Activated naive CD8-positive, alpha-beta T cell treated with anti-CD3 and anti-CD28 coated beads, Interleukin-2, amount 10 ng/mL, durations not matched to agents 7 days and 5 days (primary cell): ENCODE data around the gene RPS8. TPM values are rescaled to one million over a fixed set of nuclear protein-coding genes. Genes with fewer than 3 reads are reported as not detected.
"Not testable (repeated sequence)": the region's sequence is repeated elsewhere in the genome, so short reads cannot be mapped to it uniquely, and the experiment has no call there.

Source experiments
- ATAC-seq: fragments of 150-1000 bp; cut with Tn5 transposase; one replicate; pipeline ENCODE4 v1.10.0; 2021; ENCODE audit warnings: low read depth, moderate library complexity
- POLR2A ChIA-PET: fragments of 350-600 bp; sonication (Branson Sonifier 250); formaldehyde crosslinking; loops from one replicate; lab custom pipeline; 2021; ENCODE audit warnings: antibody characterized with exemption; lab: Charles Lee
- DNase-seq: peaks from one replicate; pipeline ENCODE4 v3.0.0; 2021
- H3K27ac Mint-ChIP-seq: one replicate; pipeline ENCODE4 v1.8.0; 2022; ENCODE audit warnings: mild to moderate bottlenecking, mixed read lengths
- H3K27me3 Mint-ChIP-seq: one replicate; pipeline ENCODE4 v1.8.0; 2022; ENCODE audit warnings: mild to moderate bottlenecking, moderate library complexity, mixed read lengths
- H3K36me3 Mint-ChIP-seq: one replicate; pipeline ENCODE4 v1.8.0; 2021; ENCODE audit warnings: mild to moderate bottlenecking, mixed read lengths
- H3K4me1 Mint-ChIP-seq: one replicate; pipeline ENCODE4 v1.8.0; 2021; ENCODE audit warnings: mixed read lengths
- H3K4me3 Mint-ChIP-seq: one replicate; pipeline ENCODE4 v1.8.0; 2022; ENCODE audit warnings: mild to moderate bottlenecking, moderate library complexity, mixed read lengths
- H3K9me3 Mint-ChIP-seq: one replicate; pipeline ENCODE4 v1.8.0; 2021; ENCODE audit warnings: mixed read lengths
- total RNA-seq, 2 experiments: library from RNA; stranded (reverse); gene quantifications; one replicate each; pipeline ENCODE4 v1.2.3, GENCODE V29; 2021

Gene RPS8
- total RNA-seq, 2 experiments from 2014 or later = 1,522 to 1,548 TPM

GRCh38 chr1:44759077-44759476 lies 16.3 kb upstream of the RPS8 start:
- Mint-ChIP-seq H3K27ac (no peak overlapping the region), H3K9me3 (no peaks in the 10 kb centered on the region), H3K4me3 (no peak overlapping the region), H3K4me1 (peaks cover 10% of the 10 kb centered on the region), H3K27me3 (no peaks in the 10 kb centered on the region), H3K36me3 (peaks cover 59% of the 10 kb centered on the region)
- DNase-seq (no peak), ATAC-seq (no peak)
- POLR2A ChIA-PET = interaction anchor here (1.0 to 4.2 kb wide), 5 partner anchors 8 to 37 kb away, joined by 3 to 22 read pairs (median 6); partner anchors contain the start of genes RNU5D-1 and RPS8

GRCh38 chr1:44760876-44761275 lies 14.5 kb upstream of the RPS8 start:
- POLR2A ChIA-PET = interaction anchor here (1.6 to 4.2 kb wide), 4 partner anchors 12 to 39 kb away, joined by 6 to 22 read pairs (median 8); partner anchors contain the start of genes RNU5D-1 and RPS8
- Mint-ChIP-seq H3K36me3 (peaks cover 53% of the 10 kb centered on the region), H3K27ac (no peak overlapping the region), H3K9me3 (no peaks in the 10 kb centered on the region), H3K4me3 (no peak overlapping the region), H3K27me3 (no peaks in the 10 kb centered on the region), H3K4me1 (peaks cover 8% of the 10 kb centered on the region)
- ATAC-seq = no peak
- DNase-seq = no peak

GRCh38 chr1:44766421-44766820 lies 8.9 kb upstream of the RPS8 start:
- not testable (repeated sequence) for H3K27ac Mint-ChIP-seq, ATAC-seq

GRCh38 chr1:44775930-44776729 lies 790 bp downstream of the RPS8 start:
- Mint-ChIP-seq H3K4me1 (peaks cover 24% of the 10 kb centered on the region), H3K4me3 (peak overlapping the region; percentile 91), H3K27ac (peak overlapping the region; percentile 90), H3K9me3 (no peaks in the 10 kb centered on the region), H3K36me3 (peaks cover 38% of the 10 kb centered on the region), H3K27me3 (no peaks in the 10 kb centered on the region)
- DNase-seq (no peak), ATAC-seq (peak; percentile 26)
- POLR2A ChIA-PET = interaction anchor here (0.8 to 4.9 kb wide), 26 partner anchors 10 to 910 kb away, joined by 3 to 65 read pairs (median 14); partner anchors contain the start of genes ARMH1, BEST4, BTBD19 and DYNLT4

More at GRCh38 chr1:44766421-44766820, 8.9 kb upstream of the RPS8 start:
- not testable (repeated sequence) for H3K4me3 Mint-ChIP-seq, H3K9me3 Mint-ChIP-seq, H3K4me1 Mint-ChIP-seq, DNase-seq, H3K27me3 Mint-ChIP-seq
- peaks cover 38% of the 10 kb centered on the region for H3K36me3 Mint-ChIP-seq
- POLR2A ChIA-PET = interaction anchor here (0.5 to 2.5 kb wide), 9 partner anchors 8 to 574 kb away, joined by 3 to 21 read pairs (median 3); partner anchors contain the start of genes MUTYH, RPS8 and TOE1

DNA sequence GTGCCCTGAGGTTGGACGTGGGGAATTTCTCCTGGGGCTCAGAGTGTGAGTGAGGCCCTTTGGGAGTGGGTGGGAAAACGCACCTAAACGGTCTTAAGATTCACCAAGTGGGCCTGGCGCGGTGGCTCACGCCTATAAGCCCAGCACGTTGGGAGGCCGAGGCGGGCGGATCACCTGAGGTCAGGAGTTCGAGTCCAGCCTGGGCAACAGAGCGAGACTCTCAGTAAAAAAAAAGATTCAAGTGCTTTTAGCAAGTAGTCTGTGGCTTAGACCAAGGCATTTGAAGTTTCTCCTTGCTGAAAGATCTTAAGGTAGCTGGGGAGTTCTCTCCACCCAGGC lies 1.4 kb downstream of the RPS8 start:
- Mint-ChIP-seq H3K4me3 (peak overlapping the region; percentile 91), H3K36me3 (peaks cover 40% of the 10 kb centered on the region), H3K9me3 (no peaks in the 10 kb centered on the region), H3K4me1 (peaks cover 24% of the 10 kb centered on the region), H3K27ac (peak overlapping the region; percentile 90), H3K27me3 (no peaks in the 10 kb centered on the region)
- no peak for DNase-seq
- ATAC-seq = no peak
- POLR2A ChIA-PET = interaction anchor here (0.8 to 4.9 kb wide), 20 partner anchors 9 to 910 kb away, joined by 3 to 65 read pairs (median 17); partner anchors contain the start of genes BEST4, BTBD19, DYNLT4 and GPBP1L1

GRCh38 chr1:44777547-44777946 lies 2.2 kb downstream of the RPS8 start:
- POLR2A ChIA-PET = interaction anchor here (1.0 to 4.9 kb wide), 8 partner anchors 8 to 234 kb away, joined by 3 to 64 read pairs (median 14); partner anchors contain the start of genes BEST4, HECTD3, RNU5D-1 and UROD
- Mint-ChIP-seq H3K4me1 (peaks cover 24% of the 10 kb centered on the region), H3K36me3 (peaks cover 41% of the 10 kb centered on the region), H3K27ac (peak overlapping the region; percentile 77), H3K4me3 (peak overlapping the region; percentile 91), H3K27me3 (no peaks in the 10 kb centered on the region), H3K9me3 (no peaks in the 10 kb centered on the region)
- DNase-seq (no peak), ATAC-seq (no peak)

GRCh38 chr1:44777969-44778635 lies 2.8 kb downstream of the RPS8 start:
- Mint-ChIP-seq H3K4me1 (peaks cover 24% of the 10 kb centered on the region), H3K36me3 (peaks cover 43% of the 10 kb centered on the region), H3K4me3 (peak overlapping the region; percentile 91), H3K9me3 (no peaks in the 10 kb centered on the region), H3K27ac (no peak overlapping the region), H3K27me3 (no peaks in the 10 kb centered on the region)
- POLR2A ChIA-PET = interaction anchor here (1.0 to 4.9 kb wide), 7 partner anchors 8 to 56 kb away, joined by 3 to 64 read pairs (median 6); partner anchors contain the start of genes BEST4 and RNU5D-1
- no peak for ATAC-seq
- no peak for DNase-seq

GRCh38 chr1:44778705-44779576 lies 3.6 kb downstream of the RPS8 start:
- H3K27ac Mint-ChIP-seq = peak overlapping the region; percentile 64
- H3K27me3 Mint-ChIP-seq = no peaks in the 10 kb centered on the region
- peaks cover 45% of the 10 kb centered on the region for H3K36me3 Mint-ChIP-seq
- POLR2A ChIA-PET = interaction anchor here (0.8 to 4.2 kb wide), 6 partner anchors 21 to 57 kb away, joined by 3 to 28 read pairs (median 6); partner anchors contain the start of gene PLK3
- H3K9me3 Mint-ChIP-seq = no peaks in the 10 kb centered on the region
- peak overlapping the region; percentile 45 for H3K4me3 Mint-ChIP-seq
- H3K4me1 Mint-ChIP-seq = peaks cover 31% of the 10 kb centered on the region
- DNase-seq (no peak), ATAC-seq (no peak)

GRCh38 chr1:44780583-44781121 lies 5.3 kb downstream of the RPS8 start:
- Mint-ChIP-seq H3K27ac (no peak overlapping the region), H3K4me3 (no peak overlapping the region), H3K27me3 (no peaks in the 10 kb centered on the region), H3K36me3 (peaks cover 42% of the 10 kb centered on the region), H3K9me3 (no peaks in the 10 kb centered on the region), H3K4me1 (peaks cover 38% of the 10 kb centered on the region)
- no peak for ATAC-seq
- no peak for DNase-seq
- POLR2A ChIA-PET = interaction anchor here (0.7 to 1.7 kb wide), 6 partner anchors 19 to 59 kb away, joined by 3 to 9 read pairs (median 4); partner anchors contain the start of genes PLK3 and RNU5D-1

GRCh38 chr1:44783697-44784093 lies 8.4 kb downstream of the RPS8 start:
- Mint-ChIP-seq H3K9me3 (no peaks in the 10 kb centered on the region), H3K4me1 (peaks cover 29% of the 10 kb centered on the region), H3K36me3 (peaks cover 18% of the 10 kb centered on the region), H3K27me3 (no peaks in the 10 kb centered on the region), H3K27ac (peak overlapping the region; percentile 83), H3K4me3 (peak overlapping the region; percentile 71)
- DNase-seq (no peak), ATAC-seq (no peak)
- POLR2A ChIA-PET = interaction anchor here (0.7 to 8.4 kb wide), 10 partner anchors 8 to 520 kb away, joined by 3 to 93 read pairs (median 24); partner anchors contain the start of genes BTBD19, DYNLT4, HECTD3 and PLK3

DNA sequence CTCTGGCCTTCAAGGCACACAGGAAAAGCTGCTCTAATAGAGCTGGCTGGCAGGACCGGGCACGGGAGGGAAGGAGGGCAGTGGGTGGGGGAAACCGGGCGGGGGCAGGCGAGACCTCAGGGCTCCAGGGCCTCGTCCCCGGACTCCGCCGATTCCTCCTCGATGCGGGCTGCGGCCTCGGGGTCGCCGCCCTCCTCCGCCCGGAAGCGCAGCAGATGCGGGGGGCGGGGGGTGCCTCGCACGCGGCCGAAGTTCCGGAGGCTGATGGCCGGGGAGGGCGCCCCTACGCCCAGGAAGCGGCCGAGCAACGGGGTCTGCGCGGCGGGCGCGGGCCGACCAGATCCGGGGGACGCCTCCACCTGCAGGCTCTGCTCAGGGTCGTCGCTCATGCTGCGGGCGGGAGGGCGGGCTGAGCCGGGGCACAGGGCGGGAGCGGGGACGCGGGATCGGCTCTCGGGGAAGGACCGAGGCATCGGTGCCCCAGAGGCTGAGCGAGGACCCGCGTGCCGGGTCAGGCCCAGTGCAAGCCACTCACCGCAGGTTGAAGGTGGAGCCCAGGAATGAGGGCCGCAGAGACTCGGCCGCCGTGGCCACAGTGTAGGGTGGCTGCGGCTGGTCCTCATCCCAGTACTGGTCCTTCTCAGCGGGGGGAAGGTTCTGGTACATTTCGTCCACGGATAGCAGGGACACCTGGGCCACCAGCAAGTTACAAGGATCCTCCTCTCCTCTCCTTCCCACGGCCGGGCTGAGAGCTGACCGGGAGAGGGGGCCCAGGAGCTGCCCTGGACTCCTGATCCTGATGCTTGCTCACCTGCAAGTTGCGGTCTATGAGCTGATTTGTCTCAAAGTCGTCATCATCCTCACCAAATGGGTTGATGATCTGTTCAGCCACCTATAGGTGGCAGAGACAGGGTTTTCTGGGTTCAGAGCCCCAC lies 9.0 kb downstream of the RPS8 start:
- peak; percentile 73 for DNase-seq
- POLR2A ChIA-PET = interaction anchor here (0.7 to 8.4 kb wide), 11 partner anchors 9 to 707 kb away, joined by 3 to 93 read pairs (median 23); partner anchors contain the start of genes BTBD19, DYNLT4, HECTD3 and PLK3

More for the DNA sequence above, 9.0 kb downstream of the RPS8 start:
- Mint-ChIP-seq H3K4me1 (peaks cover 26% of the 10 kb centered on the region), H3K4me3 (peak overlapping the region; percentile 71), H3K27me3 (no peaks in the 10 kb centered on the region), H3K36me3 (peaks cover 15% of the 10 kb centered on the region), H3K9me3 (no peaks in the 10 kb centered on the region), H3K27ac (peak overlapping the region; percentile 83)
- peak; percentile 51 for ATAC-seq
